Type B pancreatic cell (in vitro differentiated cells): Measurements from ENCODE around the gene DDI1. TPM values are rescaled to one million over a fixed set of nuclear protein-coding genes. Genes with fewer than 3 reads are reported as not detected.

Experiments used
- DNase-seq: peaks from one replicate; pipeline ENCODE4 v3.0.0; 2021; ENCODE audit warnings: mixed read lengths; ENCODE audit not compliant: unreplicated experiment; ENCODE audit errors: extremely low spot score
- H3K27ac Mint-ChIP-seq: 2 replicates; pipeline ENCODE4 v1.8.0; 2021; ENCODE audit warnings: mild to moderate bottlenecking, mixed read lengths
- H3K27me3 Mint-ChIP-seq: 2 replicates; pipeline ENCODE4 v1.8.0; 2021; ENCODE audit warnings: mixed read lengths
- H3K36me3 Mint-ChIP-seq: 2 replicates; pipeline ENCODE4 v1.8.0; 2021; ENCODE audit warnings: mixed read lengths
- H3K4me1 Mint-ChIP-seq: one replicate; pipeline ENCODE4 v1.8.0; 2021; ENCODE audit warnings: mixed read lengths; ENCODE audit not compliant: unreplicated experiment
- H3K4me3 Mint-ChIP-seq: 2 replicates; pipeline ENCODE4 v1.8.0; 2021; ENCODE audit warnings: mild to moderate bottlenecking, mixed read lengths
- H3K9me3 Mint-ChIP-seq: 2 replicates; pipeline ENCODE4 v1.8.0; 2021; ENCODE audit warnings: mixed read lengths
- CTCF ChIP-seq: fragments of 200-600 bp; sonication (generic); conservative IDR thresholded peaks from 2 replicates; pipeline ENCODE4 v1.5.0; 2021; ENCODE audit warnings: antibody characterized with exemption, mild to moderate bottlenecking
- long read RNA-seq: library from polyadenylated mRNA; unstranded; transcript quantifications from one replicate; pipeline ENCODE4 v2.0.0, GENCODE V29; 2020
- total RNA-seq: library from RNA; stranded (reverse); gene quantifications from 2 replicates; pipeline ENCODE4 v1.2.1, GENCODE V29; 2021; ENCODE audit warnings: low replicate concordance

DDI1 gene
- total RNA-seq: not detected in 2 replicates
- long read RNA-seq: 0 reads

GRCh38 chr11:104036588-104036987, at the start of gene DDI1:
Gene DDI1, plus strand, starts transcription at chr11:104036640. Its CDS starts 183 bp downstream, at chr11:104036823.
- Mint-ChIP-seq H3K4me1 (no peaks in the 10 kb centered on the region), H3K36me3 (peaks cover 6% of the 10 kb centered on the region), H3K27ac (no peak within 1 kb of the TSS), H3K4me3 (no peak within 1 kb of the TSS), H3K27me3 (no peaks in the 10 kb centered on the region), H3K9me3 (no peaks in the 10 kb centered on the region)
- TF ChIP-seq CTCF: no peak
- no peak for DNase-seq

- DNase-seq: no peak
- no peak overlapping the region for H3K4me3 Mint-ChIP-seq
- no peak for TF ChIP-seq CTCF
- H3K9me3 Mint-ChIP-seq: no peaks in the 10 kb centered on the region
- H3K27ac Mint-ChIP-seq: no peak overlapping the region
- peaks cover 15% of the 10 kb centered on the region for H3K36me3 Mint-ChIP-seq
- H3K27me3 Mint-ChIP-seq: no peaks in the 10 kb centered on the region
- H3K4me1 Mint-ChIP-seq: no peaks in the 10 kb centered on the region
Measured at GRCh38 chr11:103987629-103988594, 48.5 kb upstream of the DDI1 start.

GRCh38 chr11:103988595-103988969, 47.9 kb upstream of the DDI1 start:
- TF ChIP-seq CTCF: no peak
- Mint-ChIP-seq H3K4me3 (no peak overlapping the region), H3K27me3 (no peaks in the 10 kb centered on the region), H3K36me3 (peaks cover 16% of the 10 kb centered on the region), H3K27ac (no peak overlapping the region), H3K4me1 (no peaks in the 10 kb centered on the region), H3K9me3 (no peaks in the 10 kb centered on the region)
- DNase-seq: no peak

GRCh38 chr11:103993507-103993906, 42.9 kb upstream of the DDI1 start:
- H3K9me3 Mint-ChIP-seq: no peaks in the 10 kb centered on the region
- H3K27ac Mint-ChIP-seq: no peak overlapping the region
- no peak for TF ChIP-seq CTCF
- no peaks in the 10 kb centered on the region for H3K4me1 Mint-ChIP-seq
- H3K36me3 Mint-ChIP-seq: peaks cover 5% of the 10 kb centered on the region
- no peaks in the 10 kb centered on the region for H3K27me3 Mint-ChIP-seq
- no peak overlapping the region for H3K4me3 Mint-ChIP-seq
- DNase-seq: no peak

GRCh38 chr11:103994094-103994493, 42.3 kb upstream of the DDI1 start:
- DNase-seq: no peak
- no peaks in the 10 kb centered on the region for H3K27me3 Mint-ChIP-seq
- H3K4me3 Mint-ChIP-seq: no peak overlapping the region
- no peaks in the 10 kb centered on the region for H3K4me1 Mint-ChIP-seq
- no peak for TF ChIP-seq CTCF
- H3K9me3 Mint-ChIP-seq: no peaks in the 10 kb centered on the region
- H3K27ac Mint-ChIP-seq: no peak overlapping the region
- peaks cover 5% of the 10 kb centered on the region for H3K36me3 Mint-ChIP-seq
